HG03280 (cell line): ENCODE data around the gene ZER1.

Experiments
- ATAC-seq: cut with Tn5 transposase; IDR thresholded peaks from one replicate; pipeline ENCODE4 v1.9.1; 2021; ENCODE audit warnings: mild to moderate bottlenecking, moderate library complexity; ENCODE audit not compliant: unreplicated experiment

Gene ZER1

GRCh38 chr9:128743421-128743820, 28.3 kb downstream of the ZER1 start:
- no peak for ATAC-seq

- no peak for ATAC-seq
Measured at GRCh38 chr9:128742401-128742800, 29.3 kb downstream of the ZER1 start.

GRCh38 chr9:128735373-128735772, 36.4 kb downstream of the ZER1 start:
- no peak for ATAC-seq

GRCh38 chr9:128733256-128733655, 38.5 kb downstream of the ZER1 start:
- ATAC-seq: no peak

- ATAC-seq: no peak
Measured at GRCh38 chr9:128732576-128732975, 39.2 kb downstream of the ZER1 start.

GRCh38 chr9:128731691-128732090, 40.0 kb downstream of the ZER1 start:
- no peak for ATAC-seq

- ATAC-seq: no peak
Measured at GRCh38 chr9:128731093-128731492, 40.6 kb downstream of the ZER1 start.

- no peak for ATAC-seq
Measured at GRCh38 chr9:128729766-128730517, 41.8 kb downstream of the ZER1 start.

GRCh38 chr9:128729302-128729701, 42.4 kb downstream of the ZER1 start:
- ATAC-seq: no peak

GRCh38 chr9:128728298-128728697, 43.4 kb downstream of the ZER1 start:
- ATAC-seq: no peak

- ATAC-seq: no peak
Measured at GRCh38 chr9:128727640-128728248, 44.0 kb downstream of the ZER1 start.

GRCh38 chr9:128724744-128725211, 46.9 kb downstream of the ZER1 start:
- ATAC-seq: no peak

- ATAC-seq: peak; percentile 98
Measured at GRCh38 chr9:128723866-128724743, 47.6 kb downstream of the ZER1 start, which contains the start of gene ZDHHC12. TSS of gene ZDHHC12 (minus strand) at chr9:128724127. CDS start at chr9:128724093, 34 bp downstream.

- no peak for ATAC-seq
Measured at GRCh38 chr9:128723352-128723865, 48.3 kb downstream of the ZER1 start.

- ATAC-seq: no peak
Measured at GRCh38 chr9:128722380-128723351, 49.1 kb downstream of the ZER1 start.

- ATAC-seq: no peak
Measured at GRCh38 chr9:128721487-128722010, 50.2 kb downstream of the ZER1 start.

GRCh38 chr9:128720841-128721486, 50.8 kb downstream of the ZER1 start:
- ATAC-seq: no peak

GRCh38 chr9:128719919-128720605, 51.7 kb downstream of the ZER1 start:
- no peak for ATAC-seq

GRCh38 chr9:128718475-128718874, 53.3 kb downstream of the ZER1 start:
- ATAC-seq: no peak
